IPS-15b (cell line): ENCODE data around the gene SMCO2.

Experiments used
- H3K27me3 ChIP-seq: one replicate; pipeline ENCODE4 v1.6.1; 2013; ENCODE audit warnings: low read length; ENCODE audit not compliant: control insufficient read depth, insufficient read depth
- H3K36me3 ChIP-seq: one replicate; pipeline ENCODE4 v1.6.1; 2013; ENCODE audit warnings: low read length; ENCODE audit not compliant: control insufficient read depth, insufficient read depth
- H3K4me1 ChIP-seq: one replicate; pipeline ENCODE4 v1.6.1; 2013; ENCODE audit warnings: mild to moderate bottlenecking, low read length; ENCODE audit not compliant: control insufficient read depth, insufficient read depth
- H3K4me3 ChIP-seq: one replicate; pipeline ENCODE4 v1.5.1; 2013; ENCODE audit warnings: low read depth, low read length
- H3K9ac ChIP-seq: one replicate; pipeline ENCODE4 v1.6.1; 2013; ENCODE audit warnings: low read depth, mild to moderate bottlenecking, low read length
- H3K9me3 ChIP-seq: one replicate; pipeline ENCODE4 v1.6.1; 2013; ENCODE audit warnings: mild to moderate bottlenecking, low read length; ENCODE audit not compliant: control insufficient read depth, insufficient read depth

The SMCO2 gene

DNA sequence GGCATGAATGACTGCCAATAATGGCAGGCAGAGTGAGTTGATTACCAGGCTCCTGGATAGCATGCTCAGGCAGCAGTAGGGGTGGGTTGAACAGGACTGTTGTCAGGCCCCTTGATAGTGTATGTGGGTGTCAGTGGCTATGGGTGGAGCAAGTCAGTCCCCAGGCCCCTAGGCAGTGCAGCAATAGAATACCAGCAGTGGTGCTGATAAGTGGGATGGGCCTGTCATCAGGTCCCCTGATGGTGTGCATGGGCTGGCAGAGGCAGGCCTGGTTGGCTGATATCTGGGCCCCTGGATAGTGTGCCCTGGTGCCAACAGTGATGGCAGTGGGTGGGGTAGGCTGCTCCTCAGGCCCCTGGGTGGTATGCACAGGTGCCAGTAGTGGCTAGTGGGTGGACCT lies 32.4 kb downstream of the SMCO2 start:
- Histone ChIP-seq H3K9ac (no peak overlapping the region), H3K4me3 (no peak overlapping the region), H3K36me3 (no peaks in the 10 kb centered on the region), H3K9me3 (no peaks in the 10 kb centered on the region), H3K4me1 (no peaks in the 10 kb centered on the region), H3K27me3 (no peaks in the 10 kb centered on the region)

DNA sequence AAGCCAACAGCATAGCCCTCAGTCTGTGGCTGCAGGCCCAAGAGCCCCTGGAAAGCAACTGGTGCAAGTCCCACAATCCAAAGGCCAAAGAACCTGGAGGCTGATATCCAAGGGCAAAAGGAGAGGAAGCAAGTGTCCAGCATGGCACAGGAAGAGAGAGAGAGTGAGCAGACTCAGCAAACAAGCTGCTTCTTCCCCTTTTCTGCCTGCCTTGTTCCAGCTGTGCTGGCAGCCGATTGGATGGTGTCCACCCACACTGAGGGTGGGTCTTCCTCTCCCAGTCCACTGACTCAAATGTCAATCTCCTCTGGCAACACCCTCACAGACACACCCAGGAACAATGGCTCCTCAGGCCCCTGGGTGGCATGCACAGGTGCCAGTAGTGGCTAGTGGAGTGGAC lies 33.5 kb downstream of the SMCO2 start:
- Histone ChIP-seq H3K36me3 (no peaks in the 10 kb centered on the region), H3K4me3 (no peak overlapping the region), H3K4me1 (no peaks in the 10 kb centered on the region), H3K9me3 (no peaks in the 10 kb centered on the region), H3K27me3 (no peaks in the 10 kb centered on the region), H3K9ac (no peak overlapping the region)

DNA sequence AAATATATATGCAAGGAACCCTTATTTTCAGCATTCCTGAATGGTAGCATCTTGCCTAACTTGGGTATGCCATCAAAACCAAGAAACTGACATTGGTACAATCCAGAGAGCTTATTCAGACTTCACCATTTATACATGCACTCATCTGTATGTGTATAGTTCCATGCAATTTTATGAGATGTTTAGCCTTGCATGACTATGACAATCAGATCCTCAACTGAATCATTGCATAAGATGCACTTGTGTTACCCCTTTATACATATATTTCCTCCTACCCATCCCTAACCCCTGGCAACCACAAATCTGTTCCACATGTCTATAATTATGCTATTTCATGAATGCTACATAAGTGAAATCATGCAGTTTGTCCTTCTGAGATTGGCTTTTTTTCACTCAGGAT lies 40.4 kb downstream of the SMCO2 start:
- Histone ChIP-seq H3K36me3 (no peaks in the 10 kb centered on the region), H3K4me3 (no peak overlapping the region), H3K9me3 (no peaks in the 10 kb centered on the region), H3K27me3 (no peaks in the 10 kb centered on the region), H3K9ac (no peak overlapping the region), H3K4me1 (no peaks in the 10 kb centered on the region)

DNA sequence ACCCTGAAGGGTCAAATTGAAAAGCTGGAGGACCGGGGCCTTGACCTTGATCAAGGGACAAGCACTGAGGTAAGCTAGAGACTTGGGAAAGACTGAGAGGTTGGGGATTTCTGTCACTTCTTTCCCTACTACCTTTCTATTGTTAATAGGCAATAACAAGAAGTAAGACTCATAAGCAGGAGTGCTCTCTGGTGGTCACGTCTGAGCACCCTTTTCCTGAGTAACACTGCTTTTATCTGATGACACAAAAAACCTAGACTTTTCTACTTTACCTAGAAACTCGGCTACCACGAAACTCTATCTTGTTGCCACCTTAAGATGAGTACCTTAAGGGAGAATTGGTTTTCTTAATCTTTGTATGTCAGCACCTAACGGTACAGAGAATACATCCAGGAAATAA lies 41.9 kb downstream of the SMCO2 start:
- no peaks in the 10 kb centered on the region for H3K27me3 ChIP-seq
- no peak overlapping the region for H3K4me3 ChIP-seq
- no peaks in the 10 kb centered on the region for H3K36me3 ChIP-seq
- no peaks in the 10 kb centered on the region for H3K4me1 ChIP-seq
- no peaks in the 10 kb centered on the region for H3K9me3 ChIP-seq
- no peak overlapping the region for H3K9ac ChIP-seq

DNA sequence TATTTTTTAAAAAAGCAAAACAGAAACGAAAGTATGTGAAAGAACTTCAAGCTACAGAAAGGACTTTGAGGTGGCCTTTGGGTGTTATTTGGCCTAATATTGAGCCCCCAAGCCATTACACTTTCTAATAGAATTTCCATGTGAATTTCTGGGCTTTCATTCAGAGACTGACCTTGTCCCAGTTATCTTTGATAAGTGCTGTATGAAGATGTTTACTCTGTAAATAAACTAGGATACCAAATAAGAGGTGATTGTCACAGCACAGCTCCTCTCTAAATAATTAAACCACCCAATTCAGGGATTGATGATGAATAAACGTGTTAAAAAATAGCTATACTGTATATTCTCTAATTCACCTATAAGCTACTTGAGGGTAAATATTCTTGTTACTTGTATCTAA lies 44.7 kb downstream of the SMCO2 start:
- Histone ChIP-seq H3K27me3 (no peaks in the 10 kb centered on the region), H3K4me3 (no peak overlapping the region), H3K36me3 (no peaks in the 10 kb centered on the region), H3K9me3 (no peaks in the 10 kb centered on the region), H3K9ac (no peak overlapping the region), H3K4me1 (no peaks in the 10 kb centered on the region)

DNA sequence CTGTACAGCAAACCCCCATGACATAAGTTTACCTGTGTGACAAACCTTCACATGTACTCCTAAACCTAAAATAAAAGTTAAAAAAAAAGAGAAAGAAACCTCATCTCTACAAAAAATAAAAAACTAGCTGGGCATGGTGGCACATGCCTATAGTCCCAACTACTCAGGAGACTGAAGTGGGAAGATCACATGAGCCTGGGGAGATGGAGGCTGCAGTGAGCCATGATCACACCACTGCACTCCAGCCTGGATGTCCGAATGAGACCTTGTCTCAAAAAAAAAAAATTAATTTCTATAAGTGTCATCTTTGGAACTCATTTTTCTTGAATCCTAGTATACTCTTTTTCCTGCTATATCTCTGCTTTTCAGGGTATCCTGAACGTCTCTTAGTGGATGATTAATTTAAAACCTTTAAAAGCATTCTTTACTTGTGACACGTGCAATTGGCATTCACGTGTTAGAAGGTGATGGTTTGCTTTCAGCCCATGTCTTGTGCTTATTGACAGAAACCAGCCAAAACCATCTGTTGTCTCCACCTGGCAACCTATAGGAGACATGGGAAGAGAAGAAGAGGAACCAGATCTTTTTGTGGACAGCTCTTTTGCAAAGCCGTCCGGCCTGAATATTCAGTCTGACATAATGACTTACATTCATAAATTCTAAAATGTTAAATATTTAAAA lies 46.9 kb downstream of the SMCO2 start:
- no peaks in the 10 kb centered on the region for H3K4me1 ChIP-seq
- no peaks in the 10 kb centered on the region for H3K36me3 ChIP-seq
- H3K9me3 ChIP-seq, result no peaks in the 10 kb centered on the region
- no peak overlapping the region for H3K9ac ChIP-seq
- H3K27me3 ChIP-seq, result no peaks in the 10 kb centered on the region
- H3K4me3 ChIP-seq, result no peak overlapping the region

DNA sequence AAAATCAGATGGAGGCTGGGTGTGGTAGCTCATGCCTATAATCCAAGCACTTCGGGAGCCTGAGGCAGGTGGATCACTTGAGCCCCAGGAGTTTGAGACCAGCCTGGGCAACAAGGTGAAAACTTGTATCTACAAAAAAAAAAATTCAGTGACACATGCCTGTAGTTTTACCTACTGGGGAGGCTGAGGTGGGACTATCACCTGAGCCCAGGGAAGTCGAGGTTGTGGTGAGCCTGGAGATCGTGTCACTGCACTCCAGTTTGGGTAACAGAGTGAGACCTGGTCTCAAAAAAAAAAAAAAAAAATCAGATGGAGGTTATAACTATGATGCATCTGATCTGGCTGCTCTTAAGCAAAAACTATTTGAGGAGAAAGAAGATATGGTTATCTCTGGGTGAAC lies 50.9 kb downstream of the SMCO2 start:
- Histone ChIP-seq H3K4me3 (no peak overlapping the region), H3K9ac (no peak overlapping the region), H3K27me3 (no peaks in the 10 kb centered on the region), H3K36me3 (no peaks in the 10 kb centered on the region), H3K9me3 (no peaks in the 10 kb centered on the region), H3K4me1 (no peaks in the 10 kb centered on the region)

DNA sequence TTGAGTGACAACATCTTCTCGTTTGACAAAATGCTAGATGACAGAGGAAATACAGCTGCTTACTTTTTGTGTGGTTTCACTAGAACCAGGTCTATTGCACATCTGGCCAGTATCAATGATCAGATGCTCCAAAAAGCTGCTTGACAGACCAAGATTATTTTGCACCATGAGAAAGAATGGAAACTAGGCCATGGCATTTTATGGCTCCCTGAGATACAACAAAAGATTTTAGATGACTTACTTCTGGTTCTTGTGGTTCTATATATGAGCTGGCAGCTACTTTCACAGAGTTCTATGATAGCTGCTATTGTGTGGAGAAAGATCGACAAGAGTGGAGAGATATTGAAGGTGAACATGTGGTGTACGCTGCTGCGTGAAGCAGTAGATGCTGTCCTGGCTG lies 51.6 kb downstream of the SMCO2 start:
- no peak overlapping the region for H3K4me3 ChIP-seq
- no peaks in the 10 kb centered on the region for H3K36me3 ChIP-seq
- H3K9me3 ChIP-seq, result no peaks in the 10 kb centered on the region
- H3K27me3 ChIP-seq, result no peaks in the 10 kb centered on the region
- H3K4me1 ChIP-seq, result no peaks in the 10 kb centered on the region
- H3K9ac ChIP-seq, result no peak overlapping the region

DNA sequence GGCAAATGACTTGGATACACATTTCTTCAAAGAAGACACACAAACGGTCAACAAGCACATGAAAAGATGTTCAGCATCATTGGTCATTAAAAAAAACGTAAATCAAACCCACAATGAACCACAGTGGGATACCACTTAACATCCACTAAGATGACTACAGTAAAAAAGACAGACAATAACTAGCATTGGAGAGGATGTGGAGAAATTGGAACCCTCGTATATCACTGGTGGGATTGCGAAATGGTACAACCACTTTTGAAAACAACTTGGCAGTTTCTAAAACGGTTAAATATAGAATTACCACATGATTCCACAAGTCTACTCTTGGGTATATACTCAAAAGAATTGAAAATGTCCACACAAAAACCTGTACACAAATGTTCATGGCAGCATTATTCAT lies 52.2 kb downstream of the SMCO2 start:
- H3K9me3 ChIP-seq, result no peaks in the 10 kb centered on the region
- H3K4me3 ChIP-seq, result no peak overlapping the region
- H3K4me1 ChIP-seq, result no peaks in the 10 kb centered on the region
- H3K9ac ChIP-seq, result no peak overlapping the region
- H3K27me3 ChIP-seq, result no peaks in the 10 kb centered on the region
- H3K36me3 ChIP-seq, result no peaks in the 10 kb centered on the region

DNA sequence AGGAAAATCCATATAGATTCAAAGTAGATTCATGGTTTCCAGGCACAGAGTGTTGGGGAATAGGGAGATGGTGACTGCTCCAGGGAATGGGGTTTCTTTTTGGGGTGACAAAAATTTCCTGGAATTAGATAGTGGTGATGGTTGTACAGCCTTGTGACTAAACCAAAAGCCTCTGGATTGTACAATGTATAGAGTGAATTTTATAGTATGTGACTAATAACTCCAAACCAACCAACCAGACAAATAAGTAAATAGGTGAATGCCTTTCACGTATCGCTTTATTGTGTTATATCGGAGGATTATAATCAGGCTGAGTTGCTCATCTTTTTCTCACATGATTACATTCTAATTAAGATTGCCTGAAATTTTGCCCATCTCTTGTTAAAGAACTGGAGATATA lies 52.8 kb downstream of the SMCO2 start:
- Histone ChIP-seq H3K36me3 (no peaks in the 10 kb centered on the region), H3K9ac (no peak overlapping the region), H3K9me3 (no peaks in the 10 kb centered on the region), H3K4me1 (no peaks in the 10 kb centered on the region), H3K27me3 (no peaks in the 10 kb centered on the region), H3K4me3 (no peak overlapping the region)

DNA sequence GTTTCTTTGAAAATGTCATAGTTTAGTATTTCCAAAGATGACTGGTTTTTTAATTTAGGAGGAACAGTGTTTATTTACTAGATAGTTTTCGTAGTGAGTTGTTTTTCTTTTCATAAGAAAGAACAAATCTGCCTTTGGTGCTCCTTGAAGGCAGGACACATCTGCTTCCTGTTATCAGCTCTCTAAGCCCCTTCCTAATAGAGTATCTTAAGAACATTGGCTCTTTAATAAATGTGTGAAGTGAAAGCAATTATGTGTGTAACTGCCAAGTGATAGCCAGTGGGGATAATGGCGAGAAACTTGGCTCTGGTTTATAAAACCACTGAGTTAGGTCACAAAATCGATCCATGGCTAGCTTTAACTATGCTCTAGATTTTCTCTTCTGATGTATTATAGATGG lies 54.0 kb downstream of the SMCO2 start:
- no peaks in the 10 kb centered on the region for H3K36me3 ChIP-seq
- H3K4me1 ChIP-seq, result no peaks in the 10 kb centered on the region
- no peaks in the 10 kb centered on the region for H3K27me3 ChIP-seq
- H3K9ac ChIP-seq, result no peak overlapping the region
- no peaks in the 10 kb centered on the region for H3K9me3 ChIP-seq
- H3K4me3 ChIP-seq, result no peak overlapping the region

DNA sequence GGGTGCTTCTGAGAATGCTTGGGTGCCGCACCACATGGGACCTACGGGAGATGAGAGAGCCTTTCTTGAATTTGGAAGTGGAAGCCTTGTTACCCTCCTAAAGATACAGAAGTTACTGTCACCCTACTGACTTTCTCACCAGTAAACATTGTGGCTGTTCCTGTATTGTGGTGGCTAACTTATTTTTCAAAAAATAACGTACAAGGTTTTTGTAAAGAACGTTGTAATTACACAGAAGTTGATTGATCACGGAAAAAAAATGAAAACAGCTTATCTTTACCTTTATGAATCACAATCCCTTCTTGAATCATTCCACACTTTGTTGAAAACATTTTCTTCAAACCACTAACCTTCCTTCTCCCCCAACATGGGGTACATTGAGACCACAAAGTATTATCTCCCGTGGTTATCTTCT lies 55.5 kb downstream of the SMCO2 start:
- H3K27me3 ChIP-seq, result no peaks in the 10 kb centered on the region
- no peaks in the 10 kb centered on the region for H3K4me1 ChIP-seq
- H3K9ac ChIP-seq, result no peak overlapping the region
- no peaks in the 10 kb centered on the region for H3K9me3 ChIP-seq
- H3K4me3 ChIP-seq, result no peak overlapping the region
- no peaks in the 10 kb centered on the region for H3K36me3 ChIP-seq
